MM.1S (cell line): Measurements from ENCODE around the gene TRAPPC11.

Experiments
- CTCF ChIP-seq: fragments of 300-600 bp; sonication (generic); IDR thresholded peaks from 2 replicates; pipeline ENCODE4 v1.5.1; 2016; ENCODE audit warnings: antibody characterized with exemption, low read length, mixed read lengths
- EZH2 ChIP-seq: fragments of 300-600 bp; sonication (generic); optimal IDR thresholded peaks from 2 replicates; pipeline ENCODE3; 2017; ENCODE audit warnings: low read depth, mild to moderate bottlenecking, antibody characterized with exemption, low read length, mixed read lengths

GRCh38 chr4:183635741-183636140 lies 23.4 kb upstream of the TRAPPC11 start:
- TF ChIP-seq EZH2 (no peak), CTCF (no peak)
